HepG2 (cell line): ENCODE results near the gene LCTL. TPM values are rescaled to one million over a fixed set of nuclear protein-coding genes. Genes with fewer than 3 reads are reported as not detected.

Experiments used
- FOXO1 ChIP-seq: sonication (generic); formaldehyde crosslinking; IDR thresholded peaks from 2 replicates; pipeline ENCODE4 v1.4.0; 2020; ENCODE audit warnings: missing genetic modification reagents
- GLI4 ChIP-seq: sonication (generic); formaldehyde crosslinking; IDR thresholded peaks from 2 replicates; pipeline ENCODE4 v1.5.1; 2020; ENCODE audit warnings: missing genetic modification reagents, mild to moderate bottlenecking, moderate library complexity, borderline replicate concordance
- KAT7 ChIP-seq: IDR thresholded peaks from 2 replicates; pipeline ENCODE4 v1.6.1; 2018; ENCODE audit warnings: borderline replicate concordance, missing compliant biosample characterization
- MATR3 ChIP-seq: sonication (generic); formaldehyde crosslinking; IDR thresholded peaks from 2 replicates; pipeline ENCODE4 v1.4.0; 2020; ENCODE audit warnings: missing genetic modification reagents
- NFYC ChIP-seq: IDR thresholded peaks from 2 replicates; pipeline ENCODE4 v1.6.1; 2016; ENCODE audit warnings: missing genetic modification reagents, missing compliant biosample characterization
- SAFB2 ChIP-seq: sonication (generic); formaldehyde crosslinking; IDR thresholded peaks from 2 replicates; pipeline ENCODE4 v1.5.1; 2020; ENCODE audit warnings: missing genetic modification reagents, low read depth, mild to moderate bottlenecking, borderline replicate concordance
- SOX5 ChIP-seq: IDR thresholded peaks from 2 replicates; pipeline ENCODE4 v1.6.1; 2016; ENCODE audit warnings: borderline replicate concordance
- TOPORS ChIP-seq: sonication (generic); formaldehyde crosslinking; IDR thresholded peaks from 2 replicates; pipeline ENCODE4 v1.8.0; 2023; ENCODE audit warnings: mild to moderate bottlenecking, missing genetic modification reagents
- ZFAT ChIP-seq: sonication (generic); formaldehyde crosslinking; conservative IDR thresholded peaks from 2 replicates; pipeline ENCODE4 v1.8.1; 2023; ENCODE audit warnings: missing genetic modification reagents, inconsistent platforms
- ZIK1 ChIP-seq: sonication (generic); formaldehyde crosslinking; IDR thresholded peaks from 2 replicates; pipeline ENCODE4 v1.5.0; 2020; ENCODE audit warnings: mild to moderate bottlenecking, low read depth, missing genetic modification reagents, borderline replicate concordance
- ZNF329 ChIP-seq: sonication (generic); formaldehyde crosslinking; IDR thresholded peaks from 2 replicates; pipeline ENCODE4 v1.9.0; 2021; ENCODE audit warnings: low read depth, mild to moderate bottlenecking, missing genetic modification reagents
- ZNF337 ChIP-seq: sonication (generic); formaldehyde crosslinking; IDR thresholded peaks from 2 replicates; pipeline ENCODE4 v1.5.1; 2020; ENCODE audit warnings: missing genetic modification reagents, low read depth, mild to moderate bottlenecking, borderline replicate concordance
- ZNF562 ChIP-seq: sonication (generic); formaldehyde crosslinking; IDR thresholded peaks from 2 replicates; pipeline ENCODE4 v1.8.0; 2022; ENCODE audit warnings: missing genetic modification reagents, borderline replicate concordance
- ZNF567 ChIP-seq: sonication (generic); formaldehyde crosslinking; IDR thresholded peaks from 2 replicates; pipeline ENCODE4 v1.8.1; 2023; ENCODE audit warnings: mild to moderate bottlenecking, missing genetic modification reagents, borderline replicate concordance
- ZNF672 ChIP-seq: sonication (generic); formaldehyde crosslinking; IDR thresholded peaks from 2 replicates; pipeline ENCODE4 v1.8.1; 2022; ENCODE audit warnings: missing genetic modification reagents
- ZNF678 ChIP-seq: sonication (generic); formaldehyde crosslinking; IDR thresholded peaks from 2 replicates; pipeline ENCODE4 v1.4.0; 2020; ENCODE audit warnings: mild to moderate bottlenecking, missing genetic modification reagents
- ZNF768 ChIP-seq: sonication (generic); formaldehyde crosslinking; IDR thresholded peaks from 2 replicates; pipeline ENCODE4 v1.4.0; 2020; ENCODE audit warnings: missing genetic modification reagents
- ZSCAN20 ChIP-seq: sonication (generic); formaldehyde crosslinking; IDR thresholded peaks from 2 replicates; pipeline ENCODE4 v1.4.0; 2020; ENCODE audit warnings: missing genetic modification reagents, mild to moderate bottlenecking, borderline replicate concordance
- polyA plus RNA-seq, 8 experiments: library from polyadenylated mRNA; depleted of rRNA in 3 of 8; stranded (reverse) in 7 of 8; unstranded in 1 of 8; fragments of >200 nt; fragmentation: Illumina TruSeq in 4 of 8; extraction: Trizol in 4 of 8; gene quantifications; 2 replicates each; pipeline versions ENCODE4 v1.2.1 to v1.2.3, GENCODE V29; 2011 to 2016; ENCODE audit warnings: low read depth in 4 of 8, missing spikeins in 1 of 8, mixed read lengths in 1 of 8; ENCODE audit not compliant: insufficient read depth in 1 of 8
- total RNA-seq, 5 experiments: library from RNA; depleted of rRNA; stranded (reverse); fragments of >200 nt; fragmentation: Illumina TruSeq; extraction: Trizol; gene quantifications; 2 replicates each; pipeline ENCODE4 v1.2.3, GENCODE V29; 2016; ENCODE audit warnings: low read depth in 1 of 5
- TF ChIP-seq, protein P1 (sequence below): IDR thresholded peaks from 2 replicates; pipeline ENCODE4 v1.6.1; 2012; ENCODE audit warnings: inconsistent platforms
- TF ChIP-seq, protein P2 (sequence below): sonication (generic); formaldehyde crosslinking; IDR thresholded peaks from 2 replicates; pipeline ENCODE4 v1.5.1; 2020; ENCODE audit warnings: missing genetic modification reagents, mild to moderate bottlenecking, borderline replicate concordance
- TF ChIP-seq, protein P3 (sequence below): sonication (generic); formaldehyde crosslinking; IDR thresholded peaks from 2 replicates; pipeline ENCODE4 v1.8.1; 2023; ENCODE audit warnings: mild to moderate bottlenecking, missing genetic modification reagents
- TF ChIP-seq, protein P4 (sequence below): sonication (generic); formaldehyde crosslinking; conservative IDR thresholded peaks from 2 replicates; pipeline ENCODE4 v1.4.0; 2020; ENCODE audit warnings: mild to moderate bottlenecking, missing genetic modification reagents, moderate library complexity
- TF ChIP-seq, protein P5 (sequence below): sonication (generic); formaldehyde crosslinking; IDR thresholded peaks from 2 replicates; pipeline ENCODE4 v1.4.0; 2020; ENCODE audit warnings: missing genetic modification reagents

Gene LCTL
- total and polyA plus RNA-seq, 2 of the 13 experiments (the other 11 are each of a cell fraction or from before 2014, with no cell fraction given): 0.96 to 1.4 TPM

DNA sequence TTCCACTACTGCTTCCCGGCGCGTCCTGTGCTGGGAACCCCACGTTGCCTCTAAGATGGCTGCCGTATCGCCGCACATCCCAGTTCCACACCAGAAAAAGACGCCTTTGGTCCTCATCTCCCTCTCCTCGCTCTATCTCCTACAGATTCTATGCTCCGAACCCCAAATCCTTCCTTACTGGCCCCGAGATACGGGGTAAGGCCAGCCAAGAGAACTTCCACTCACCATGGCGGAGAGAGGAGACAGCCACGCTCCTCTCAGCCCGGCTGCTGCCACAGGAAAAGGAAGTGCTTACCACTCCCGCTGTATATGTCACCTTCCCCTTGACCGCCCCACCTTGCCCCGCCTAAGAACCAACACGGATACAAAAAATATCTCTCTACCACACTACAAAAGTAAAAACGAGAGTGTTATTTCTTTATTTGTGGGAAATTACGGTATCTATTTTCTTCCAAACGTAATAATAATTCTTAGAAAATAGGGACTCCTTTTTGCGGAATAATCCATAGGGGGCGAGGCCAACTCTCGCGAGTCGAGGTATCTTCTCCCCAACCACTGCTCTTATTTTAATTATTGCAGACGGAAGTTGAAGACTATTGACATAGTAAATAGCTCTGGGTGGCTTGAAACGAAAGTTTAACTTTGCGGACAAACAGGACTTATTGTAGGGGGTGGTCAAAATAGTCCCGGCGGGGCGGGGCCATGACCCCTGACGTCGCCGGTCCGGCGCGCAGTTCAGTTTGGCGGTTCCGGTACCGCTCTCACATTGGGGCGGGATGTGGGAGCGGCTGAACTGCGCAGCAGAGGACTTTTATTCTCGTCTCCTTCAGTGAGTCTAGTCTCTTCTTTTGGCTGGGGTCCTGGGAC lies 61.0 kb downstream of the LCTL start, which contains the start of the genes RPL4 and ZWILCH (continued):
- TF ChIP-seq ZNF768 (0 out of 2 replicates have a peak, but pooled peaks have one; percentile 13), FOXO1 (CRISPR knock-in tag) (peak; percentile 12; the same call in 1 of the 2 replicates), NFYC (CRISPR knock-in tag) (no peak; the same call in 1 of the 2 replicates), SAFB2 (CRISPR knock-in tag) (no peak), TOPORS (CRISPR knock-in tag) (0 out of 2 replicates have a peak, but pooled peaks have one; percentile 14), ZNF337 (CRISPR knock-in tag) (peak; percentile 91), MATR3 (CRISPR knock-in tag) (no peak), ZNF562 (CRISPR knock-in tag) (no peak), ZNF329 (no peak), KAT7 (CRISPR knock-in tag) (no peak), ZNF672 (no peak), ZFAT (CRISPR knock-in tag) (no peak), ZNF678 (no peak), GLI4 (CRISPR knock-in tag) (0 out of 2 replicates have a peak, but pooled peaks have one; percentile 74), ZSCAN20 (CRISPR knock-in tag) (peak; percentile 51; the same call in 1 of the 2 replicates), ZNF567 (CRISPR knock-in tag) (no peak), SOX5 (no peak; the same call in 1 of the 2 replicates), ZIK1 (CRISPR knock-in tag) (no peak)
- TF ChIP-seq, protein P1, sequence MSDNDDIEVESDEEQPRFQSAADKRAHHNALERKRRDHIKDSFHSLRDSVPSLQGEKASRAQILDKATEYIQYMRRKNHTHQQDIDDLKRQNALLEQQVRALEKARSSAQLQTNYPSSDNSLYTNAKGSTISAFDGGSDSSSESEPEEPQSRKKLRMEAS: peak; percentile 81
- TF ChIP-seq, protein P2, sequence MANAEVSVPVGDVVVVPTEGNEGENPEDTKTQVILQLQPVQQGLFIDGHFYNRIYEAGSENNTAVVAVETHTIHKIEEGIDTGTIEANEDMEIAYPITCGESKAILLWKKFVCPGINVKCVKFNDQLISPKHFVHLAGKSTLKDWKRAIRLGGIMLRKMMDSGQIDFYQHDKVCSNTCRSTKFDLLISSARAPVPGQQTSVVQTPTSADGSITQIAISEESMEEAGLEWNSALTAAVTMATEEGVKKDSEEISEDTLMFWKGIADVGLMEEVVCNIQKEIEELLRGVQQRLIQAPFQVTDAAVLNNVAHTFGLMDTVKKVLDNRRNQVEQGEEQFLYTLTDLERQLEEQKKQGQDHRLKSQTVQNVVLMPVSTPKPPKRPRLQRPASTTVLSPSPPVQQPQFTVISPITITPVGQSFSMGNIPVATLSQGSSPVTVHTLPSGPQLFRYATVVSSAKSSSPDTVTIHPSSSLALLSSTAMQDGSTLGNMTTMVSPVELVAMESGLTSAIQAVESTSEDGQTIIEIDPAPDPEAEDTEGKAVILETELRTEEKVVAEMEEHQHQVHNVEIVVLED: peak; percentile 34; the same call in 1 of the 2 replicates
- TF ChIP-seq, protein P3, sequence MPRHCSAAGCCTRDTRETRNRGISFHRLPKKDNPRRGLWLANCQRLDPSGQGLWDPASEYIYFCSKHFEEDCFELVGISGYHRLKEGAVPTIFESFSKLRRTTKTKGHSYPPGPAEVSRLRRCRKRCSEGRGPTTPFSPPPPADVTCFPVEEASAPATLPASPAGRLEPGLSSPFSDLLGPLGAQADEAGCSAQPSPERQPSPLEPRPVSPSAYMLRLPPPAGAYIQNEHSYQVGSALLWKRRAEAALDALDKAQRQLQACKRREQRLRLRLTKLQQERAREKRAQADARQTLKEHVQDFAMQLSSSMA: no peak
- TF ChIP-seq, protein P4, sequence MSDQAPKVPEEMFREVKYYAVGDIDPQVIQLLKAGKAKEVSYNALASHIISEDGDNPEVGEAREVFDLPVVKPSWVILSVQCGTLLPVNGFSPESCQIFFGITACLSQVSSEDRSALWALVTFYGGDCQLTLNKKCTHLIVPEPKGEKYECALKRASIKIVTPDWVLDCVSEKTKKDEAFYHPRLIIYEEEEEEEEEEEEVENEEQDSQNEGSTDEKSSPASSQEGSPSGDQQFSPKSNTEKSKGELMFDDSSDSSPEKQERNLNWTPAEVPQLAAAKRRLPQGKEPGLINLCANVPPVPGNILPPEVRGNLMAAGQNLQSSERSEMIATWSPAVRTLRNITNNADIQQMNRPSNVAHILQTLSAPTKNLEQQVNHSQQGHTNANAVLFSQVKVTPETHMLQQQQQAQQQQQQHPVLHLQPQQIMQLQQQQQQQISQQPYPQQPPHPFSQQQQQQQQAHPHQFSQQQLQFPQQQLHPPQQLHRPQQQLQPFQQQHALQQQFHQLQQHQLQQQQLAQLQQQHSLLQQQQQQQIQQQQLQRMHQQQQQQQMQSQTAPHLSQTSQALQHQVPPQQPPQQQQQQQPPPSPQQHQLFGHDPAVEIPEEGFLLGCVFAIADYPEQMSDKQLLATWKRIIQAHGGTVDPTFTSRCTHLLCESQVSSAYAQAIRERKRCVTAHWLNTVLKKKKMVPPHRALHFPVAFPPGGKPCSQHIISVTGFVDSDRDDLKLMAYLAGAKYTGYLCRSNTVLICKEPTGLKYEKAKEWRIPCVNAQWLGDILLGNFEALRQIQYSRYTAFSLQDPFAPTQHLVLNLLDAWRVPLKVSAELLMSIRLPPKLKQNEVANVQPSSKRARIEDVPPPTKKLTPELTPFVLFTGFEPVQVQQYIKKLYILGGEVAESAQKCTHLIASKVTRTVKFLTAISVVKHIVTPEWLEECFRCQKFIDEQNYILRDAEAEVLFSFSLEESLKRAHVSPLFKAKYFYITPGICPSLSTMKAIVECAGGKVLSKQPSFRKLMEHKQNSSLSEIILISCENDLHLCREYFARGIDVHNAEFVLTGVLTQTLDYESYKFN (CRISPR knock-in tag): 0 out of 2 replicates have a peak, but pooled peaks have one; percentile 25
- TF ChIP-seq, protein P5, sequence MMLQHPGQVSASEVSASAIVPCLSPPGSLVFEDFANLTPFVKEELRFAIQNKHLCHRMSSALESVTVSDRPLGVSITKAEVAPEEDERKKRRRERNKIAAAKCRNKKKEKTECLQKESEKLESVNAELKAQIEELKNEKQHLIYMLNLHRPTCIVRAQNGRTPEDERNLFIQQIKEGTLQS (CRISPR knock-in tag): no peak; the same call in 1 of the 2 replicates
